Stimulated activated CD8-positive, alpha-beta memory T cell treated with anti-CD3 and anti-CD28 coated beads, Interleukin-4, amount 100 ng/mL, for 24 hours (primary cell): ENCODE measurements around the gene RBM33.

Experiments used
- DNase-seq: peaks from one replicate; pipeline ENCODE4 v3.0.0-alpha.2; 2020; ENCODE audit warnings: low read depth

Gene RBM33

DNA sequence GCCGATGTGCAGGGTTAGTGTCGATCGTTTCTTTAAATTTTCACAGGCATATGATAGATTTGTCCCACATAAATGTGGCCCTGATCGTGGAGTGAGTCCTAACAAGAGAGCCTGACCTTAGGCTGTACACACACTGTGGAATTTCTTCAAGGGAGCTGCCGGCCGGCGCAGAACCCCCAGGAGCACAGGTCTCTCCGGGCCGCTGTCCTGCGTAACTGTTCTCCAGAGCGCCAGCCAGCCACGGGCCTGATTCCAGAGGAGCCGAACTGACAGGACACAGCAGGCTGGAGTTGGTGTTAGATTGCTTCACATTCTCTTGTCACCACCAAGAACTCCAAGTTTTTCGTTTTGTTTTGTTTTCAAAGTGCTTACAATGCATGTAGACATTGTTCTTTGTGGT lies 130.5 kb downstream of the RBM33 start:
- no peak for DNase-seq

DNA sequence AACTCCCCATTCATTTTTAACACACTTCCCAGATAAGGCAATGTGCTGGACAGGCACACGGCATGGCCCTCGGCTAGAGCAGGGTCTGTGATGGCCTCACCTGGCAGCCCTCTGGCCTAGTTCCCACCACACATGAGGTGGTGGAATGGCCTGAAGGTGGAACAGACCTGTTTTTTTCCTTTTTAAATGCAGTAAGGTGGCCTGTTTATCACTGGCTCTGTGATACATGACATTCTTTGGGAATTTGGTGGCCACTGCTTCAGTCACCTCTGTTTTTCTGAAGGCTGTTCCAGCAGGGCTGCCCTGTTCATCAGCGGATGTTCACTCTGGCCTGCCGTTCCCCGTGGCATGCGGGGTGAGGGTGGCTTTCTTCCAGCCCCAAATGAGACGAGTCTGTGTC lies 131.2 kb downstream of the RBM33 start:
- no peak for DNase-seq

DNA sequence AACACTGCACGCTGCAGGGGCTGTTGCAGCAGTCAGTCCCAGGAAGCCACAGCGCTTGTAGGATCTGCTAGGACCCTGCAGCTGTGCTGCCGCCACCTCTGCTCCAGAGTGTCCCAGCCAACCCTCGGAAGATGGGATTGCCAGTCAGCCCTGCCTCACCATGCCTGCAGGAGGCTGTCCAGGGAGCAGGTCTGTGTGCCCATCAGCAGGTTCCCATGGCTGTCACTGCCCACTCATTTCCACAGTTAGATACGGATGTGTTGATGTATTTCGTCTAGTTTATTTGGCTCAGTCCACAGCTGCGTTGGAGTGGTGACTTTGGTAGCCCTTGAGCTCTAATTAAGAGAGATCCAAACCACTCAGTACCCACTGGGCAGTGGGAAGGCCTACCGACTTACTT lies 132.1 kb downstream of the RBM33 start:
- no peak for DNase-seq

DNA sequence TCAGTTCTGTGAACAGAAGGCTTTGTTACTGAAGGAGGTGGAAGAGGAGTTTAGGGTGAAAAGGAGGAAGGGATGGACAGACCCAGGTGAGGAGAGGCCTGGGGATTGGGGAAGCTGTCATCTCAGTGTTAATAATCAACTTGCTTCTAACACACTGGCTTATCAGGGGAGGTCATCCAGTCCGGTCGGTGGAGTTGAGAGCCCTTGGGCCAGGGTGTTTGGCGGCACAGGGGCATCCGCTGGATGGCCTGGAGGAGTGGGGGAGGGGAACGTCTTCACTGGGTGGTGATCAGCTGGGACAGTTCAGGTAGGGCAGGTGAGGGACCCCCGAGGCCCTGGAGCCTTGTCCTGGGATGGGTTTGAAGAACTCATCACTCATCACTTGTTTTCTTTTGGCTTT lies 133.9 kb downstream of the RBM33 start:
- DNase-seq, result no peak

DNA sequence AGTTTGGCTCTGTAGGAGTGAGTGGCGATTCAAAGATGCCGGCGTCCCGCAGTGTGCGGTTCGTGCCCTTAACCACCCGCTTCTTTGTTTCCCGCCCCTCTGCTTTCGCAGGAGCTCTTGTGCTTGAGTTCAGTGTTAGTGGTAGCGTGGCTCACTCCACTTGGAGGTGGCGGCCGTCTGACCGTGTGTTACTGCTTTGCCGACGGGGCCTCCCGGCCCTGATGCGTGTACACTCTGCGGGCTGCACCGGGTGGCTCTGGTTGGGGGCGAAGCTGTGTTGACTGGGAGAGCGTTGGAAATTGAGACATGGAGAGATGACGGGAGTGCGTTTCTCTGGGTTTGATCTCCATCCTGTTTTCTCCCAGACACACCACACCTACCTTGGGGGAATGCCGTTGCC lies 136.4 kb downstream of the RBM33 start:
- no peak for DNase-seq

DNA sequence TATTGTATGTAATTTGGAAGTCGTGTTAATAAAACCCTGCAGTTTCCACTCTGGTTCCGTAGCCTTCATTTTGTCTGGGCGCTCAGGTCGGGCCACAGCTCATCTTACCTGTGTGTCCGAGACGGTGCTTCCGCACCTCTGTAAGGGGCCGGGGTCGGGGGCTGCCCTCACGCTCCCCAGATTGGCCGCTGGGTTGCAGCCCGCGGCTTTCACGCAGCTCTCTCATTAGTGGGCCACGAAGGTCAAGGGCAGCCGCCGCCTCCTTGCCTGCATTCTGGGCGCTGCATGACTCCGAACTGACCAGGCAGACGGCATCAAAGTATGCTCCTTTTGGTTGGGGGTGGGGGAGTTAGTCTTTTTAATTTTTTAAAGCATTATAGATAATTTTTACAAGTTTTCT lies 137.0 kb downstream of the RBM33 start:
- no peak for DNase-seq

DNA sequence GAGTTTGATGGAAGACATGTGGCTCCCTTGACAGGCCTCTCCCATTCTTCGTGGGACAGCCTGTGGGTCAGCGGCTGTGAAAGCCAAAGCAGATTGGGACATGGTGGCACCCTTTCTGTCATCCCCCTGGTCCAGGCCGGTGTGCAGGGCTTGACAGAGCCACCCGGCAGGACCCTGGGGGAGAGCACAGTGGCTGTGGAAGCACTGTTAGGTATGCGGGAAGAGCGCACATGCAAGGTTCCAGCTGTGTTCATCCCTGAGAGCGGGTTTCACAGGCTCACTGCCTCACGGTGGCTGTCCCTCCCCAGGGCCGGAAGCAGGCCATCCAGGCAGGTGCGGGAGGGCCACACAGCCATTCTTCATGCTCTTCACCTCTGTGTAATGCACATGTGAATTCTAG lies 138.0 kb downstream of the RBM33 start:
- DNase-seq, result no peak

DNA sequence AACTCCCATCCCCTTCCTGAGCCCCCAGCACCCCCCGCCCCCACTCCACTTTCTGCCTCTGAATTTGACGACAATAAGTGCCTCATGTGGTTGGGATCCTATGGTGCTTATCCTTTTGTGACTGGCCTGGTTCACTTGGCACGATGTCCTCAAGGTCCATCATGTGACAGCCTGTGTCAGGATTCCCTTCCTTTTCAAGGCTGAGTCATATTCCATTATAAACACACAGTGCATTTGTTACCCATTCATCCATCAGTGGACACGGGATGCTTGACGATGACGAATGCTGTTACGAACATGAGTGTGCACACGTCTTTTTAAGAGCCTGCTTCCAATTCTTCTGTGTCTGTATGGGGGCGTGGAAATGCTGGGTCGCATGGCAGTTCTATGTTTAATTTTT lies 141.1 kb downstream of the RBM33 start:
- DNase-seq, result no peak

DNA sequence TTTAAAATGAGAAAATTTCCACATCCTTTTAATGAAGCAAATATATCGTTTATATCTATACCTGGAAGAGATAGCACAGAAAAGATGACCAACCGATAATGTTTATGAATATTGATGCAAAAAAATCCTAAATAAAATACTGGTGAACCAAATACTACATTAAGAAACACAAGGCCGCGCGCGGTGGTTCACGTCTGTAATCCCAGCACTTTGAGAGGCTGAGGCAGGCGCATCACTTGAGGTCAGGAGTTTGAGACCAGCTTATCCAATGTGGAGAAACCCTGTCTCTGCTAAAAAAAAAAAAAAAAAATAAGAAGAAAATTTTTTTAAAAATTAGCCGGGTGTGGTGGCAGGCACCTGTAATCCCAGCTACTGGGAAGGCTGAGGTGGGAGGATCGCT lies 142.0 kb downstream of the RBM33 start:
- no peak for DNase-seq

DNA sequence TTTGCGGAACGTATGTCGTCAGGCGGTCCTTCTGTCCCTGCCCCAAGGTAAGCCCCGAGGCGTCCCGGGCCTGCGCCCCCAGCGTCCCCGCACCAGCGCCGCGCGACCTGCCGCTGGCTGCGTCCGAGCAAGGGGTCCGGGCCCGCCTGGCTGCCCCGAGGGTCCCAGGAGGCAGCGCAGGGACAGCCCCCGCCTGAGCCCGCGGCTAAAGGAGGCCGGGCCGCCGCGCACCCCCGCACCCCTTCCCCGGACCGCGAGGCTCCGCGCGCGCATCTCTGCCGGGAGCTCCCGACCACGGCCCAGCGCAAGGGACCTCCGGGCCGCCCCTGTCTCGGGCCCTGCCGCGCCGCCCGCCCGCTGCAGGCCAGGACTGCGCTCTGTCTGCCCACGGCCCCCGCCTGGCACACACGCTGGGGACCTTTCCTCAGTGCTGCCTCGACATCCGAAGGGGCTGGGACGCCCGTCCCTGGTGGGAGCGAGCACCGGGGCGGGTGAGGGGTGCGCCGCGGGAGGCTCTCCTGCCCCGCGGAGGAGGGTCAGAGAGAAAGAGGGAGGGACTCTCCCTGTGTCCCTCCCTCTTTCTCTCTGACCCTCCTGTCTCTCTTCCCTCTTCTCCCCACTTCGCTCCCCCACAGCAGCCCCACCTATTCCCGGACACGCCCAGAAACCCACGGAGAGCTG lies 142.8 kb downstream of the RBM33 start:
- DNase-seq, result no peak

DNA sequence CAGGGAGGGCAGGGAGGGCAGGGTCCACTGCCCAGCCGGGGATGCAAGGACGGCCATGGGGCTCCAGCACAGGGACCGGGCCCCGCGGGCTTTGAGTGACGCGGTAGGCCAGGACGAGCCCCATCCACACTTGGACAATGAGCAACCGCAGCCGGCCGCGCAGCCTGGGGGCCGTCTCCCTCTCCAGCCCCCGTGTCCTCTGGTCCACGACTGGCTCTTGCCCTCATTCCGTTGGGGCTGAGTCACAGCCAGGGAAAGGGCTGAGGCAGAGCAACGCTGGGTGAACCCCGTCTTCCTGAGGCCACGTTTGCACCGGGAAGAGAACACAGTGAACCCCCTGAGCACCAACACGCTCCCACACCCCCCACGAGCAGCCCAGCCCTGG lies 144.1 kb downstream of the RBM33 start:
- no peak for DNase-seq

DNA sequence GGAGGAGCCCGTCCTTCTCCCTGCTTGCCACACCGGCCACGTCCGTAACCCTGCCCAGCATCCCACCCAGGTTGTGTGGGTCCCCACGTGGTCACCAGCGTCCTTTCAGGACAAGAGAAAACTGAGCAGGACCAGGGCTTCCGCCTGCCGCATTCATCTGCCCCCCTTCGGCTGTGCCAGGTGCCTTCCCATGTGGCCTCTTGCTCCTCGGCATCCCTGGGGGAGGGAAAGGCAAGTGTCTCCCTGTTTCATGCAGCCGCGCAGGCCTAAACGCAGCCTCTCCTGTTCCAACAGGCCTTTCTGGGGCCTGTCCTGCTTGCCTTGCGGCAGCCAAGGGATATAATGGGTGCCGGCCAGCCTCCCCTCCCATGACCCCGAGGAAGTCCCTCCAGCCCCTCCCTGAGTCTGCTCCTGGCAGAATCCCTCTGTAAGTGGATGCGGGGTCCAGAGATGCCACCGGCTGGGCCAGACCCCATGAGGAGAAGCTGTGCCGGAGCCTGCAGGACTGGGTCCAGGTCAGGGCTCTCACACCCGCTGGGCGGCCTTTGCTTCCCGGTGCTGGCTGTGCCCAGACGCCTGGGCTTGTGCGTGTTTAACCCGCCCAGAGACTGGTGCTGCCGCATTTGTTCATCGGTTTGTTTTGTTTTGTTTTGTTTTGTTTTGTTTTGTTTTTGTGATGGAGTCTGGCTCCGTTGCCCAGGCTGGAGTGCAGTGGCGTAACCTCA lies 144.7 kb downstream of the RBM33 start:
- DNase-seq, result no peak

DNA sequence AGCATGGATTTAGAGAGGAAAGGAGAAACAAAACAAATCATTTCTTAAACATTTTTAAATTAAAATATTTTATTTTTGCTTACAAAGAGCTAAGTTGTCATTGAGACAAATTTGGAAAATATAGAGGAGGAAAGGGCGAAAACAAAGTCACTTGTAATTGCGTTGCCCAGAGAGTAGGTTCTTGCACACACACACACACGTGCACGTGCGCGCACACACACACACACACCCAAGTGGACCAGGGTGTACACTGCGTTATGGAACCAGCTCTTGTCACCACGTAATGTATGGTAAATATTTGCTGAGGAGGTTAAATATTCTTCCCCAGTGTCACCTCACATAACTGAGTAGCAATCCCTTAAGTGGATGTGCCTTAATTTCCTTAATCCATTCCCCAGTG lies 146.2 kb downstream of the RBM33 start:
- no peak for DNase-seq

DNA sequence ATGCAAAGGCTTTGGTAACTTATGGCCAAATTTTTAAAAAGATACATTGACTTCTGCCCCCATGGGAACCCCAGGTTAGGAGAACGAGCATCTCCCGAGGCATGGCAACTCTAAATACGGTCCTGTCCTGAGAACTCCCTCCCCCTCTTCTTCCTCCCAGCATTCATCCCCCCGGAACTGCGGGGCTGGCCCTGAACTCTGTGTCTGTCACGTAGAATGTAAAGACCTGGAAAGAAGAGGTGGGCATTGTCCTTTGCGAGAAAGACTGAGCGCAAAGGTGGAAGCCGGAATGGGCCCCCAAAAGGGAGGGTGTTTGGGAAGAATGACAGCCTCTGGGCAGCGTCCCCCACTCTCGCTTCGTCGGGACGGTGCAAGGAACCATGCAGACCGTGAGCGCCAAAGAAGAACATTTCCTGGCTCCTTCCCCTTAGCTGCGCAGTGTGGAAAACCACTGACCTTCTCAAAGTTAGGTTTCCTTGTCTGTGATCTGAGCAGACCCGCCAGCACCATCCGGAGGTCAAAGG lies 146.8 kb downstream of the RBM33 start:
- no peak for DNase-seq

DNA sequence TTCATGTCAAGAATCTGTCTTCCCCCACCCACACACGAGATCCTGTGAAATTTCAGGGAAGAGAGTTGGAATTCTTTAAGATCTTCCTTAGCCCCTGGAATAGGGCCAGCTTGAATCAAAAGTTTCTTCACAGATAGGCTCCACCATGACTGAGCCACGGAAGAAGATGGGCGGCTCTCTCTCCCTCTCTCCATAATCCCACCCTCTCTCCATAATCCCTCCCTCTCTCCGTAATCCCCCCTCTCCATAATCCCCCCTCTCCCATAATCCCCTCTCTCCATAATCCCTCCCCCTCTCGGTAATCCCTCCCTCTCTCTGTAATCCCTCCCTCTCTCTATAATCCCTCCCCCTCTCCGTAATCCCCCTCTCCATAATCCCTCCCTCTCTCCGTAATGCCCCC lies 147.4 kb downstream of the RBM33 start:
- no peak for DNase-seq

DNA sequence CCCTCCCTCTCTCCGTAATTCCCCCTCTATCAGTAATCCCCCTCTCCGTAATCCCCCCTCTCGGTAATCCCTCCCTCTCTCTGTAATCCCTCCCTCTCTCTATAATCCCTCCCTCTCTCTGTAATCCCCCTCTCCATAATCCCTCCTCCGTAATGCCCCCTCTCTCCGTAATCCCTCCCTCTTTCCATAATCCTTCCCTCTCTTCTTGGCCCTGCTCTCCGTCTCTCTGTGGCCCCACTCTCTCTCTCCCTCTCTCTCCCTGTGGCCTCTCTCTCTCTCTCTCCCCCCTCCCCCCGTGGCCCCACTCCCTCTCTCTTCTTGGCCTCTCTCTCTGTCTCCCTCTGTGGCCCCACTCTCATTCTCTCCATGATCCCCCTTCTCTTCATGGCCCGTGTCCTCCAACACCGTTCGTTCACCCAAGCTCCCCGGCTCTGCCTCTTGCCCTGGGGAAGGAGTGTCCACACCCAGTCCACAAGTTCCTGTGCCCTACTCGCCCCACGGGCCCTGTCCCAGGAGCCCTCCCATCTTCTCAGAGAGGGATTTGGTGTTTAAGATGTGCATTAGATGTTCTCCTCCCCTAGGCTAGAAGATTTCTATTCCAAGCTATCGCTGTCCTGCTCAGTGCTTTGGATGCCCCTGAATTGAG lies 148.0 kb downstream of the RBM33 start:
- DNase-seq, result no peak

DNA sequence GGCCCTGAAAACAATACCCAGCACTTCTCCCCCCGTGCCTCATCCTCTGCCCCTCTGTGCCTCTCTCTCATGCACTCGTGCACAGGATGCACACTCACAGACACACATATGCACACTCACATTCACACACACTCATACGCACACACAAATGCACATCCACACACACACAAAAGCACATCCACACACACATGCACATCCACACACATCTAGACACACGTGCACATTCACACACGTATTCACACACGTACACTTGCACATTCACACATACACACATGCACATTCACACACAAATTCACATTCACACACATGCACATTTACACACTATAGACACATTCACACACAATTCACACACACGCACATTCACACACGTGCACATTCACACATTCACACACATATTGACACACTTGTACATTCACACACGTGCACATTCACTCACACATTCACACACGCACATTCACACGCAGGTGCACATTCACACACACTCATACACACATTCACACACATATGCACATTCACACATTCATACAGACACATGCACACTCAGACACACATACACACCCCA lies 148.6 kb downstream of the RBM33 start:
- no peak for DNase-seq

DNA sequence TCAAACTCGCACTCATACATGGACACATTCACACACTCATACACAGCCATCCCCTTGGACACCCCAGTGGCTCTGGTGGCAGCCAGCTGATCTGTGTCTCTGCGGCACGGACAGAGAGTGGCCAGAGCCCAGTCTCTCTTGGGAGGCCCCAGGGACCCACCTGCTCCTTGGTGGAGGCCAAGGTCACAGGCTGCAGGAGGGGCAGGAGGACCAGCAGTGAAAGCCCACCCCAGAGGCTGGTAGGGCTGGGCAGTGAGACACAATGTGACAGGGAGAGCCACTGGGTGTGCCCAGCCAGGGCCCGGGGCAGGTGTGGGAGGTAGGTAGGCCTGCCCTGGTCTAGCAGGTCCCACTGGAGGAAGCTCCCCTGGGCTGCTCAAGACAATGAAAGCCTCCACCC lies 149.3 kb downstream of the RBM33 start:
- no peak for DNase-seq

DNA sequence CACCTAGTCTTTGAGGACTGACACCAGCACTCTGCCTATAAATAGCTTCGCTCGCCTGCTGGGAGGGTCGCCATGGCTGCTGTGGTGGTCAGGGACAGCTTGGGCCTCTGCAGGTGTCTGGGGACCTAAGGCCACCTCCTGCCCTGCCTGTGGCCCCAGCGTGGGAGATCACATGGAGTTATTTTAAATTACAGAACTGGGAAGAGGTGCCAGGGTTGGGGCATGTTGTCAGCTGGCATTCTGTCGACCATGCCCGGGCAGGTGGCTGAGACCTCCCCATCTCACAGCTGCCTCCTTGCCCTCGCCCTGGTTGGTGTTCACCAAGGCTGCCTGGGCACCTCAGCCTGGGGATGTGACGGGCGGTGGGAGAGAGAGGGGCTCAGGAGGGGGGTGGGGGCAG lies 149.7 kb downstream of the RBM33 start:
- DNase-seq, result no peak

DNA sequence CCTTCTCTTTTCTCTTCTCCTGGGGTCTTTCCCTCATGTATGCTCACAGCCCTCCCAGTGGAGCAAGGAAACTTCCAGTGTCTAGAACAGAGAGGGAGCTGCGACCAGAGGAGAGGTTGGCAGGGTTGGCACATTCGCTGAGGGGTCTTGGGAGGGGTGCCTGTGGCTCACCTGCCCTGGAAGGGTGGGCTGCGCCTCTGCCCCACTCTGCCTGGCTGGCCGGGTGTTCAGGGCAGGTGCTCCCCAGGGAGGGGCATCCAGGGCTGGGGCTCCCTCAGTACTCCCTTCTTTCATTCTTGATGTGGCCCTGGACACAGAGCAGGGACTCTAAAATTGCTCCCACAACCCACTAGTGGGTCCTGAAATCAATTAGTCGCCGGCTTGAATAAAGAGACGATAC lies 150.9 kb downstream of the RBM33 start:
- no peak for DNase-seq

DNA sequence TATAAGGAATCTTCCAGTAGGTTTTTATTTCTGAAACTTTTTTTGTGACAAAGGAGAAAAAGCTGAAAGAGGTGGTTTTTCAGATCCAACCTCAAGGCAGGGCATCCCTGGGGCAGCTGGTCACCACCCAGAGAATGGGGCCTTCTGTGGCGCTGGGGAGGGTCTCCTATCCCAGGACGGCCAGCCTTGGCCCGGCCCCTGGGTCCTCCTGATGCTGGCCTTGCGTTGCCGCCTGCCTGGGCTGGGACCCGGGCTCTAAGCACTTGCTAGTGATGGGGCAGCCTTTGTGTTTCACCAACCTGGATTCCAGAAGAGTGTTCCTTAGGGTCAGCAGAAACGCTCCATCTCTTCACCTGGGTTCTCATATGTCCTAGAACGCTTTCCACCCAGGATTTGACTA lies 151.5 kb downstream of the RBM33 start:
- no peak for DNase-seq

DNA sequence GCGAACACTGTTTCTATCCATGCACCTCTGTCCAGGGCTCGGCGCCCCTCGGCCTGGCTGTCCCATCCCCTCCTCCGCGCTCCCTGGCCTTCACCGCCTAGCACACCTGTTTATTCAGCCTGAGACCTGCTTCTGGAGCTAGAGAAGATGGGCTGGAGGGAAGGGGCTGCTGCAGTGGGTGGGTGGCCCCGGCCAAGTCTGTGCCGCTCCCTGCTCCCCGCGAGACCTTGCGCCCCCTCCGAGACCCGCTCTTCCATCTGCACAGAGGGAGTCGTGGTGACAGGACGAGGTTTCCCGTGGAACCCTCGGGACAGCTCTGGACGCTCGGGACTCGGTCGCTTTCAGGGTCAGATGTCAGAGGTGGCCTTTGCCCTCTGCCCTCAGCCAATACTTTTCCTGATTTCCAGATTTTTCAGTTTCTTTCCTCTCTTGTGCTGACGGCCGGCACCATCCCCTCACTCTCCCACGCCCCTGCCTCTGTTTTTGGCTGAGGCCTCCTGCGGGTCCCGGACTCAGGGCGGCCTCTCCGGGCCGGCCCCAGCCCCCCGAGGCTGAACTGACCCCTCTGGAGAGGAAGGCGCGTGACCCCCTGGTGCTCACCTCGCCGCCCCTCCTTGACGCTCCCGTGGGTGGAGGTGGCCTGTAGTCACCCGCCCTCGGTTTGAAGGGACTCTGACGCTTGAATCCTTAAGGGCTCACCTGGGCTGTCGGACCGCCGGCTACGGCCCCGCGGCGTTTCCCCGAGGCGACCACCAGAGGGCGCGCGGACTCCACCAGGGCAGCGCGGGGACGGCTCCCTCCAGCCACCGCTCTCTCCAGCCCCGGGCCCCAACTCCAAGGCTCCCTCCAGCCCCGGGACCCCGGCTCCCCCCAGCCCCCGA lies 152.2 kb downstream of the RBM33 start:
- DNase-seq, result peak; percentile 65
